Left lung (tissue), 10 donors: ENCODE measurements around the gene KRTAP23-1. TPM values are rescaled to one million over a fixed set of nuclear protein-coding genes. Genes with fewer than 3 reads are reported as not detected.

Experiments
- ATAC-seq: fragments of 200-7000 bp; cut with Tn5 transposase; one replicate; pipeline ENCODE4 v1.9.1; 2020; ENCODE audit warnings: moderate library complexity
- DNase-seq, 4 donors: peaks; one replicate each; pipeline ENCODE4 v3.0.0-alpha.2; 2013 to 2020
- H3K27ac ChIP-seq, 2 donors: fragments of 200-600 bp; sonication (generic) in 1 of 2; one replicate each; pipeline versions ENCODE4 v1.5.0 to v1.8.0; 2020 to 2021
- H3K27me3 ChIP-seq, 2 donors: fragments of 200-600 bp; sonication (generic) in 1 of 2; one replicate each; pipeline versions ENCODE4 v1.5.0 to v1.8.0; 2020 to 2021
- H3K36me3 ChIP-seq, 2 donors: fragments of 200-600 bp; sonication (generic) in 1 of 2; one replicate each; pipeline versions ENCODE4 v1.5.0 to v1.8.0; 2020 to 2021
- H3K4me1 ChIP-seq, 2 donors: fragments of 200-600 bp; one replicate each; pipeline ENCODE4 v1.8.0; 2021
- H3K4me3 ChIP-seq, 2 donors: fragments of 200-600 bp; sonication (generic) in 1 of 2; one replicate each; pipeline versions ENCODE4 v1.5.0 to v1.8.0; 2020 to 2021; ENCODE audit warnings: mild to moderate bottlenecking in 1 of 2
- H3K9me3 ChIP-seq, 2 donors: fragments of 200-600 bp; sonication (generic) in 1 of 2; one replicate each; pipeline versions ENCODE4 v1.5.0 to v1.8.0; 2020 to 2021
- intact Hi-C, 2 donors: fragments of 100-400 bp; cut with DNase I; formaldehyde crosslinking; loops; one replicate each; pipeline versions ENCODE4 v1.11.2 to v1.14.2; 2022
- polyA plus RNA-seq, 6 donors: library from polyadenylated mRNA; unstranded; fragments of 120-200 nt; gene quantifications; one replicate each; pipeline ENCODE4 v1.2.1, GENCODE V29; 2013; ENCODE audit not compliant: insufficient read length in 6 of 6
- total RNA-seq, 2 donors: library from RNA; stranded (reverse); fragmentation: NEBNext Ultra II Directional; extraction: Animal tissue kit (Norgen Biotek cat#: 25700); gene quantifications; one replicate each; pipeline ENCODE4 v1.2.1, GENCODE V29; 2021
- TF ChIP-seq, protein P1 (sequence below), 2 donors: fragments of 200-600 bp; sonication (generic) in 1 of 2; IDR thresholded peaks; one replicate each; pipeline versions ENCODE4 v1.5.0 to v1.8.0; 2021; ENCODE audit warnings: antibody characterized with exemption in 2 of 2
- donor health status: DM: no; HTN: yes; CAD: no.
- donor health status: DM: no; HTN: no; CAD: no.

KRTAP23-1 gene
- total and polyA plus RNA-seq, 8 donors = not detected

DNA sequence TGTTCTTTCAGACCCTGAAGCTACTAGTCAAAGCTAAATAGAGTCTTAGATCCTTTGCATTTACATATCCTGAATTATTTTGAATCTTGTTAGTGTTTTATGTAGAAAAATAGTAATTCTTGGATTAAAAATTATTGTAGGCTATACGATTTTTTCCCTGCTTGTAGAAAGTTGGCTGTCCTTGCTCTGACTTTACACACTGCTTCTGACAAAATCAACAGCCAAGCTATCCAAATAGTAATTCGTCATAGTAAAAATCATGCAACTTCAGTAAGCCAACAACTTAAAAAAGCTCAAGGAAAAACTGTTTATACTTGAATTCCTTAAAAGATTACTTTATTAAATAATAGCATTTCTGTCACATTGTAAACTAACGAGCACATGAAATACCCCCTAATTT lies 7.5 kb upstream of the KRTAP23-1 start:
- DNase-seq (no peak), ATAC-seq (no peak)
- intact Hi-C loops = no loop called here
- no peaks in the 10 kb centered on the region for H3K36me3 ChIP-seq
- H3K4me3 ChIP-seq = no peak overlapping the region
- TF ChIP-seq, protein P1, sequence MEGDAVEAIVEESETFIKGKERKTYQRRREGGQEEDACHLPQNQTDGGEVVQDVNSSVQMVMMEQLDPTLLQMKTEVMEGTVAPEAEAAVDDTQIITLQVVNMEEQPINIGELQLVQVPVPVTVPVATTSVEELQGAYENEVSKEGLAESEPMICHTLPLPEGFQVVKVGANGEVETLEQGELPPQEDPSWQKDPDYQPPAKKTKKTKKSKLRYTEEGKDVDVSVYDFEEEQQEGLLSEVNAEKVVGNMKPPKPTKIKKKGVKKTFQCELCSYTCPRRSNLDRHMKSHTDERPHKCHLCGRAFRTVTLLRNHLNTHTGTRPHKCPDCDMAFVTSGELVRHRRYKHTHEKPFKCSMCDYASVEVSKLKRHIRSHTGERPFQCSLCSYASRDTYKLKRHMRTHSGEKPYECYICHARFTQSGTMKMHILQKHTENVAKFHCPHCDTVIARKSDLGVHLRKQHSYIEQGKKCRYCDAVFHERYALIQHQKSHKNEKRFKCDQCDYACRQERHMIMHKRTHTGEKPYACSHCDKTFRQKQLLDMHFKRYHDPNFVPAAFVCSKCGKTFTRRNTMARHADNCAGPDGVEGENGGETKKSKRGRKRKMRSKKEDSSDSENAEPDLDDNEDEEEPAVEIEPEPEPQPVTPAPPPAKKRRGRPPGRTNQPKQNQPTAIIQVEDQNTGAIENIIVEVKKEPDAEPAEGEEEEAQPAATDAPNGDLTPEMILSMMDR (IDR thresholded peaks at IDR 0.05) = no peak
- H3K9me3 ChIP-seq = no peaks in the 10 kb centered on the region
- H3K27ac ChIP-seq = no peak overlapping the region
- H3K27me3 ChIP-seq = no peaks in the 10 kb centered on the region
- H3K4me1 ChIP-seq = no peaks in the 10 kb centered on the region

DNA sequence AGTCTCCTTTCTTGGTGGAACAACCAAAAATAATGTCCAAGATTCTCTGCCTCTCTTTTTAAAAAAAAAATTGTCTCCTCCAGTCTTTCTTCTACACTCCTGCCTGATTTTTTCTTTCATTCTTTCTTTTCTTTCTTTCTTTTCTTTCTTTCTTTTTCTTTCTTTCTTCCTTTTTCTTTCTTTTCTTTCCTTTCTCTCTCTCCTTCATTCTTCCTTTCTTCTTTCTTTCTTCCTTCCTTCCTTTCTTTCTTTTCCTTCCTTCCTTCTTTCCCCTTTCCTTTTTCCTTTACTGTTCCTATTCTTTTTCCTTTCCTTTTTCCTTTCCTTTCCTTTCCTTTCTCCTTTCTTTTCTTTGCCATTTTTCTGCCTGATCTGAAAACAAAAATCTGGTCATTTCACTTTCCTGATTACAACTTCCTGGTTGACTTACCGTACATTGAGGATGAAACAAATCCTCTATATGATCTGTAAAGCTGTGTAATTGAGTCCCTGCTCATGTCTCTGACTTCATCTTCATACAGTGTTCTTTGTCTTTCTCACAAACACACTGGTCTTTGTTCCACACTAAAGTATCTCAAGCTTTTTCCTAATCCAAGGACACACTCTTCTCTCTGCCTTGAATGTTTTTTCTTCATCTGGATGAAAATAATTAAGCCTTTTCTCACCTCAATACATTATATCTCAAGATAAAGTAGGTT lies 6.1 kb upstream of the KRTAP23-1 start:
- H3K4me3 ChIP-seq = no peak overlapping the region
- TF ChIP-seq, protein P1 (IDR thresholded peaks at IDR 0.05) = no peak
- intact Hi-C loops = no loop called here
- DNase-seq = no peak
- no peak for ATAC-seq
- no peaks in the 10 kb centered on the region for H3K27me3 ChIP-seq
- no peaks in the 10 kb centered on the region for H3K4me1 ChIP-seq
- no peaks in the 10 kb centered on the region for H3K36me3 ChIP-seq
- H3K27ac ChIP-seq = no peak overlapping the region
- no peaks in the 10 kb centered on the region for H3K9me3 ChIP-seq

DNA sequence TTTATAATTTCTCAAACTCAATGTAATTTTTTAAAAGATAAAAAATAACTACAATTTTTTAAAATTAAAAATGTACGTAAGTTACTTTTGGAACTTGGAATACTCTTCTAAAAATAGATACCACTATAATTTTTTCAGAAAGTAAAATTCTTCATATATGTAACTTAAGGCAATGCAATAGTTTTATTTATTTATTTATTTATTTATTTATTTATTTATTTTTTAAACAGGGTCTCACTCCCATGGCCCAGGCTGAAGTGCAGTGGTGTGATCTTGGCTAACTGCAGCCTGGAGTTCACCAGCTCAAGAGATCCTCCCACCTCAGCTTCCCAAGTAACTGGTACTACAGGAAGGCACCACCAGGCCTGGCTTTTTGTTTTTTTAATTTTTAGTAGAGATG lies 3.1 kb upstream of the KRTAP23-1 start:
- Histone ChIP-seq H3K4me1 (no peaks in the 10 kb centered on the region), H3K27ac (no peak overlapping the region), H3K36me3 (no peaks in the 10 kb centered on the region), H3K9me3 (no peaks in the 10 kb centered on the region), H3K27me3 (no peaks in the 10 kb centered on the region), H3K4me3 (no peak overlapping the region)
- ATAC-seq (no peak), DNase-seq (no peak)
- intact Hi-C loops = no loop called here
- TF ChIP-seq, protein P1 (IDR thresholded peaks at IDR 0.05) = no peak

DNA sequence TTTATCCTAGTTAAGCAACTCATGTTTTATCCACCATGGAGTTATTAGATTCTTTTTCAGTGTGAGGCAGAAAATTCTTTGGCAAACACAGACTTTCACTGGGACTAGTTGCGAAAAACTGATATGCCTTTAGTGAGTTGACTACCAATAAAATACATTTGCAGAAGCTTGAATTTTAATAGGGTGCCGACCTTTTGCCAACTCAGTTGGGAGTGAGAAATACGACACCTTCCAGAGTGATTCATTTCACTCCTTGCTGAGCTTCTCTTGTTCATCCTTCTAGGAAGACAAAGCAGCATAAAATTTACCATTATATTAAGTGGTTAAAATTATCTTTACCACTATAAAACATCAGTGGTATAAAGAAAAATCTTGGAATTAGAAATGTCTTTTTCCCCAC lies 1.2 kb upstream of the KRTAP23-1 start:
- no peak for DNase-seq
- Histone ChIP-seq H3K9me3 (peaks cover 0 to 10% of the 10 kb centered on the region in 2 donors), H3K4me1 (no peaks in the 10 kb centered on the region), H3K27ac (no peak overlapping the region), H3K4me3 (no peak overlapping the region), H3K36me3 (no peaks in the 10 kb centered on the region), H3K27me3 (no peaks in the 10 kb centered on the region)
- intact Hi-C loops = no loop called here
- TF ChIP-seq, protein P1 (IDR thresholded peaks at IDR 0.05) = no peak
- ATAC-seq = no peak

DNA sequence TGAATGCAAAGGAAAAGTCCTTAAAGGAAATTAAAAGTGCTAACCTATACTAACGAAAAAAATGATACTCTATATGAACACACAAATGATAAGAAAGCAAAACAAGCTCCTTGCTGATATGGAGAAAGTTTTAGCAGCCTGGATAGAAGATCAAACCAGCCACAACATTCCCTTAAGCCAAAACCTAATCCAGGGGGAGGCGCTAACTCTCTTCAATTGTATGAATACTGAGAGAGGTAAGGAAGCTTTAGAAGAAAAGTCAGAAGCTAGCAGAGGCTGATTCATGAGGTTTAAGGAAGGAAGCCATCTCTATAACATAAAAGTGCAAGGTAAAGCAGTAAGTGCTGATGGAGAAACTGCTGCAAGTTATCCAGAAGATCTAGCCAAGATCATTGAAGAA lies 3.4 kb downstream of the KRTAP23-1 start:
- Histone ChIP-seq H3K27me3 (no peaks in the 10 kb centered on the region), H3K4me3 (no peak overlapping the region), H3K4me1 (no peaks in the 10 kb centered on the region), H3K27ac (no peak overlapping the region), H3K36me3 (no peaks in the 10 kb centered on the region), H3K9me3 (peaks cover 0 to 10% of the 10 kb centered on the region in 2 donors)
- intact Hi-C loops = no loop called here
- DNase-seq = no peak
- no peak for ATAC-seq
- TF ChIP-seq, protein P1 (IDR thresholded peaks at IDR 0.05) = no peak
